Activated CD4-positive, alpha-beta T cell treated with anti-CD3 and anti-CD28 coated beads, Interleukin-2, amount 10 ng/mL, durations not matched to agents 7 days and 5 days (primary cell): ENCODE data around the gene GLB1L. TPM values are rescaled to one million over a fixed set of nuclear protein-coding genes. Genes with fewer than 3 reads are reported as not detected.
"Not testable (repeated sequence)": the region's sequence is repeated elsewhere in the genome, so short reads cannot be mapped to it uniquely, and the experiment has no call there.

Experiments used
- CTCF ChIA-PET: fragments of 350-600 bp; sonication (Branson Sonifier 250); formaldehyde crosslinking; loops from one replicate; lab custom pipeline; 2021; ENCODE audit warnings: antibody characterized with exemption; lab: Charles Lee
- POLR2A ChIA-PET: fragments of 350-600 bp; sonication (Branson Sonifier 250); formaldehyde crosslinking; loops from one replicate; lab custom pipeline; 2021; ENCODE audit warnings: antibody characterized with exemption; lab: Charles Lee
- DNase-seq: peaks from one replicate; pipeline ENCODE4 v3.0.0-alpha.2; 2020
- H3K27ac Mint-ChIP-seq: one replicate; pipeline ENCODE4 v1.8.0; 2021; ENCODE audit warnings: mild to moderate bottlenecking, moderate library complexity, mixed read lengths
- H3K27me3 Mint-ChIP-seq: one replicate; pipeline ENCODE4 v1.8.0; 2021; ENCODE audit warnings: mixed read lengths
- H3K36me3 Mint-ChIP-seq: one replicate; pipeline ENCODE4 v1.8.0; 2021; ENCODE audit warnings: low read depth, mixed read lengths
- H3K4me1 Mint-ChIP-seq: one replicate; pipeline ENCODE4 v1.8.0; 2021; ENCODE audit warnings: mixed read lengths
- H3K4me3 Mint-ChIP-seq: one replicate; pipeline ENCODE4 v1.8.0; 2021; ENCODE audit warnings: mild to moderate bottlenecking, moderate library complexity, mixed read lengths
- H3K9me3 Mint-ChIP-seq: one replicate; pipeline ENCODE4 v1.8.0; 2021; ENCODE audit warnings: mixed read lengths
- total RNA-seq, 2 experiments: library from RNA; stranded (reverse); gene quantifications; one replicate each; pipeline ENCODE4 v1.2.3, GENCODE V29; 2021

GLB1L gene
- total RNA-seq, 2 experiments from 2014 or later: 3.3 to 3.4 TPM

DNA sequence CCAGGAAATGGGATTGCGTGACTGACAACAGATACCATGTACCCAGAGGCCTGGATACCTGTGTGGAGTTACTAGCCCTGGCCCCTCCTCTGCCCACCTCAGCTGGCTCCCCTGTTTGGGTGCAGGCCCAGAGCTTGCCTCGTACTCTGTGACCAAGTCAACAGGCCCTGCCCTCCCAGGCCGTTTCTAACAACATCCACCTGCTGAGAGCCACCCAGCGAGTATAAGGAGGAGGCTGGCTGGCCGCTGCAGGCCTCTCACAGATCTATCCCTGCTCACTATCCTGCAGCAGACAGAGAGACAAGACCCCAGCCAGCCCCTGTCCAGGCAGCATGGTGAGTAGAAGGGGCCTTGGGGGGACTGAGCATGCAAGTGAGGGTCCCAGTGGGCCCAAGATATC lies 21.0 kb upstream of the GLB1L start:
- CTCF ChIA-PET: interaction anchor here (1.9 to 3.1 kb wide), 3 partner anchors 11 to 28 kb away, joined by 7 to 11 read pairs (median 8); no protein-coding TSS in a partner anchor
- Mint-ChIP-seq H3K4me1 (no peaks in the 10 kb centered on the region), H3K4me3 (no peak overlapping the region), H3K27me3 (peaks cover 5% of the 10 kb centered on the region), H3K27ac (no peak overlapping the region), H3K36me3 (no peaks in the 10 kb centered on the region), H3K9me3 (no peaks in the 10 kb centered on the region)
- DNase-seq: no peak
- POLR2A ChIA-PET: no interaction called here

DNA sequence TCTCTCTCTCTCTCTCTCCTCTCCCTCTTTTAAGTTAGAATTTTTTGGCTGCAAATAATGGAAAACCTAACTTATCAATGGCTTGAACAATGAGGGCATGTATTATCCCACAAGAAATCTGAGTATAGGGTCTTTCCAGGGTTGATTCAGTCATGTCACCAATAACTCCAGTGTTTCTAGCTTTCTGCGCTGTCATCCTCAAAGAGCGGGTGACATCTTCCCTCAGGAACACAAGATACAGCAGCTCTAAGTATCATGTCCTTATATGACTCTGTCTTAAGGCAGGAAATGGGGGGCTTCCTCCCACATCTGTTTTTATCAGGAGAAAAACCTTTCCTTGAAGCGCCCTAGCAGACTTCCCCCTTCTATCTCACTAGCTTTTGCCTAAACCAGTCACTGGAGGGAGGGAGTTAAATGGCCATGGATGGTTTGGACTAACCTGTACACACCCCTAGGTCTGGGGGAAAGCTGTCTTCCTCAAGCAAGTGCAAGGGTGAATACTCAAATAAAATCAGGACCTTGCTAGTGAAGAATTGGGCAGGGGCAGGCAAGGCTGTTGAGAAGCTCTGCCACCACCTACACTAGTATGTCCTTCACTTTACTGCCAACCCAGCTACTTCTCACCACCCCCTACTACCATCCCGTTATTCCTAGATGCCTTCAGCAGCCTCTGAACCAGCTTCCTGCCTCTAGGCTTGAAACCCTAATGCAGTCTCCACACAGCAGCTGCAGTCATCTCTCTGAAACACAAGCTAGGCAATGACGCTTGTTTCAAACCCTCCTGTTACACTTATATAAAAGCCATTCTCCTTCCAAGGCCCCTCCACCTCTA lies 16.0 kb upstream of the GLB1L start:
- CTCF ChIA-PET: interaction anchor here (0.7 to 4.4 kb wide), 11 partner anchors 9 to 80 kb away, joined by 3 to 23 read pairs (median 4); partner anchors contain the start of genes DNAJB2, GLB1L and STK16
- H3K36me3 Mint-ChIP-seq: no peaks in the 10 kb centered on the region
- no peak overlapping the region for H3K27ac Mint-ChIP-seq
- no peak for DNase-seq
- no peaks in the 10 kb centered on the region for H3K9me3 Mint-ChIP-seq
- POLR2A ChIA-PET: interaction anchor here (0.7 kb wide), 1 partner anchor 43 kb away, joined by 3 read pairs; the partner anchor contains the start of gene ABCB6
- H3K27me3 Mint-ChIP-seq: peaks cover 17% of the 10 kb centered on the region
- H3K4me1 Mint-ChIP-seq: no peaks in the 10 kb centered on the region
- no peak overlapping the region for H3K4me3 Mint-ChIP-seq

GRCh38 chr2:219258942-219259341 lies 13.7 kb upstream of the GLB1L start:
- peaks cover 17% of the 10 kb centered on the region for H3K27me3 Mint-ChIP-seq
- H3K27ac Mint-ChIP-seq, H3K4me3 Mint-ChIP-seq, H3K9me3 Mint-ChIP-seq, POLR2A ChIA-PET, H3K36me3 Mint-ChIP-seq, DNase-seq: not testable (repeated sequence)
- H3K4me1 Mint-ChIP-seq: peaks cover 13% of the 10 kb centered on the region
- CTCF ChIA-PET: interaction anchor here (0.8 to 2.4 kb wide), 5 partner anchors 10 to 89 kb away, joined by 3 to 9 read pairs (median 5); partner anchors contain the start of genes CNPPD1, DNAJB2 and SLC23A3

GRCh38 chr2:219254590-219255201 lies 9.5 kb upstream of the GLB1L start:
- Mint-ChIP-seq H3K27ac (peak overlapping the region; percentile 91), H3K4me3 (peak overlapping the region; percentile 73), H3K9me3 (no peaks in the 10 kb centered on the region), H3K4me1 (peaks cover 42% of the 10 kb centered on the region), H3K36me3 (peaks cover 32% of the 10 kb centered on the region), H3K27me3 (peaks cover 3% of the 10 kb centered on the region)
- POLR2A ChIA-PET: interaction anchor here (0.8 to 1.1 kb wide), 4 partner anchors 10 to 75 kb away, joined by 3 to 6 read pairs (median 4); partner anchors contain the start of genes DNAJB2, GLB1L and STK16
- DNase-seq: peak; percentile 46
- CTCF ChIA-PET: interaction anchor here (0.7 to 9.7 kb wide), 15 partner anchors 9 to 98 kb away, joined by 3 to 99 read pairs (median 4); partner anchors contain the start of genes ABCB6, ANKZF1, ATG9A and CNPPD1

DNA sequence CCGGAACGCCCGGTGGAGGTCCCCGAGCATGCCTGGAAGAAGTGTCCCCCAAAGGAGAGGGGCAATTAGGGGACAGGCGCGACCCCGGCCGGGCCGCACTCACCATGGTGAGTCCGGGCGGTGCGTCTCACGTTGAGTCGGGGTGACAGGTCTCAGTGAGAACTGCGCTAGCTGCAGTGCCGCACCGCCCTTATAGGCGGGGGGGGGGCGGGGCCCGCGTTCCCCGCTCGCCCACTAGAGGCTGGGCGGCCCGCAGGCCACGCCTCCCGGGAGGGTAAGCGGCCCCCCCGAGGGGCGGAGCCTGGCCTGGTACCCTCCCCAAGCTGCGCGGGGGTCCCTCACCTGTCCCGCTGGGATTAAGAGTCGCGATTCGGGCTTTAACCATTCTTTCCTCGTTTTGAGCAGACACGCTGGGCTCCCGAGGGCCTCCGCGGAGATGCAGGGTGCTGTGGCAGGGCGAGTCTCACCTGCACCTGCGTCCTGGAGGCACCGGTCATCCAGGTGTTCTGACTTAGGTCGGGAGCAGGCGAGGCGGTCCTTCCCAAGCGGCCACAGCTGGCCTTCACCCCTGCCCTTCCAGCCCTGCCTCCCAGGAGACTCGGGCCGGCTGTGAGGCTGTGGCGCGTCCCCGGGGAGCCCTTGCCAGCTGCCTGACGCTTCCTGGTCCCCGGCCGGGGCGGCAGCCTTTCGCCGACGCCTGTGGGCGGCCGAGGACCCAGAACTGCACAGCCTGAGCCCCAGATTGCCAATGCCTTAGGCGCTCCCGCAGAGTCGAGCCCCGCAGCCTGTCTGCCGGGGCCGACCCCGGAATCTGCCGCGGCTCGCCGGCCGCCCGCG lies 8.7 kb upstream of the GLB1L start, which contains the start of gene TUBA4A:
TSS of gene TUBA4A (minus strand) at position 166 of the 837 bp plus-strand sequence. CDS start at position 106, 60 bp downstream.
- peak within 1 kb of the TSS; percentile 93 for H3K27ac Mint-ChIP-seq
- peaks cover 50% of the 10 kb centered on the region for H3K4me1 Mint-ChIP-seq
- no peaks in the 10 kb centered on the region for H3K9me3 Mint-ChIP-seq
- peaks cover 40% of the 10 kb centered on the region for H3K36me3 Mint-ChIP-seq
- POLR2A ChIA-PET: interaction anchor here (0.7 to 1.5 kb wide), 5 partner anchors 9 to 75 kb away, joined by 3 to 6 read pairs (median 5); partner anchors contain the start of genes DNAJB2, GLB1L and STK16
- peak; percentile 91 for DNase-seq
- CTCF ChIA-PET: interaction anchor here (1.0 to 9.7 kb wide), 12 partner anchors 8 to 97 kb away, joined by 3 to 99 read pairs (median 4); partner anchors contain the start of genes ABCB6, CNPPD1, DNAJB2 and GLB1L
- H3K4me3 Mint-ChIP-seq: peak within 1 kb of the TSS; percentile 99
- H3K27me3 Mint-ChIP-seq: no peaks in the 10 kb centered on the region

GRCh38 chr2:219252900-219253752 lies 7.9 kb upstream of the GLB1L start, which contains the start of gene TUBA4B:
TSS of gene TUBA4B (plus strand) at chr2:219253243. CDS start at chr2:219253408, 165 bp downstream.
- ChIA-PET POLR2A (interaction anchor here (1.5 kb wide), 1 partner anchor 40 kb away, joined by 6 read pairs; no protein-coding TSS in a partner anchor), CTCF (interaction anchor here (0.6 to 9.7 kb wide), 5 partner anchors 8 to 244 kb away, joined by 3 to 99 read pairs (median 15); partner anchors contain the start of genes DNAJB2, GLB1L, STK16 and ZFAND2B)
- Mint-ChIP-seq H3K27ac (peak within 1 kb of the TSS; percentile 93), H3K4me3 (peak within 1 kb of the TSS; percentile 99), H3K4me1 (peaks cover 58% of the 10 kb centered on the region), H3K27me3 (no peaks in the 10 kb centered on the region), H3K9me3 (no peaks in the 10 kb centered on the region), H3K36me3 (peaks cover 48% of the 10 kb centered on the region)
- peak; percentile 65 for DNase-seq

GRCh38 chr2:219252570-219252899 lies 7.3 kb upstream of the GLB1L start:
- ChIA-PET CTCF (interaction anchor here (0.6 to 9.7 kb wide), 6 partner anchors 9 to 244 kb away, joined by 3 to 99 read pairs (median 4); partner anchors contain the start of genes DNAJB2 and ZFAND2B), POLR2A (interaction anchor here (1.3 to 1.5 kb wide), 2 partner anchors 23 to 40 kb away, joined by 3 to 6 read pairs; partner anchors contain the start of genes ANKZF1 and ATG9A)
- H3K9me3 Mint-ChIP-seq: no peaks in the 10 kb centered on the region
- peak overlapping the region; percentile 99 for H3K4me3 Mint-ChIP-seq
- peak overlapping the region; percentile 93 for H3K27ac Mint-ChIP-seq
- DNase-seq: no peak
- H3K4me1 Mint-ChIP-seq: peaks cover 64% of the 10 kb centered on the region
- peaks cover 54% of the 10 kb centered on the region for H3K36me3 Mint-ChIP-seq
- no peaks in the 10 kb centered on the region for H3K27me3 Mint-ChIP-seq

DNA sequence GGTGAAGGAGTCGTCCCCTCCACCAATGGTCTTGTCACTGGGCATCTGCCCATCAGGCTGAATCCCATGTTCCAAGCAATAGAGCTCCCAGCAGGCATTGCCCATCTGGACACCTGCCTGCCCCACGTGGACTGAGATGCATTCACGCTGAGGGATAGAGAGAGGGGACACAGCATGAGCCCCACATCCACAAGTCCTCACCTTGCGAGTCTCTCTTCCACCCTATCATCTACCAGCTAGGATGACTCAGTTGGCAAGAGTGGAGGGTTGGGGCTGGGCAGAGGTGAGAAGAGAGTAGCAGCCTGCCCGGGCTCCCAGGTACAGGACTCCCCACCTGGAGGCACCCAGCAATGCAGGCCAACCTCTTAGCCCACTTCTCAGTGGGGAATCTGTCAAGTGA lies 6.8 kb upstream of the GLB1L start:
- CTCF ChIA-PET: interaction anchor here (0.7 to 9.7 kb wide), 7 partner anchors 9 to 78 kb away, joined by 3 to 99 read pairs (median 4); partner anchors contain the start of genes DNAJB2 and ZFAND2B
- H3K27me3 Mint-ChIP-seq: no peaks in the 10 kb centered on the region
- POLR2A ChIA-PET: interaction anchor here (1.3 to 1.5 kb wide), 2 partner anchors 23 to 41 kb away, joined by 3 to 6 read pairs; partner anchors contain the start of genes ANKZF1 and ATG9A
- H3K27ac Mint-ChIP-seq: peak overlapping the region; percentile 93
- no peaks in the 10 kb centered on the region for H3K9me3 Mint-ChIP-seq
- peaks cover 58% of the 10 kb centered on the region for H3K36me3 Mint-ChIP-seq
- H3K4me3 Mint-ChIP-seq: peak overlapping the region; percentile 99
- DNase-seq: no peak
- peaks cover 68% of the 10 kb centered on the region for H3K4me1 Mint-ChIP-seq

GRCh38 chr2:219251656-219252055 lies 6.4 kb upstream of the GLB1L start:
- Mint-ChIP-seq H3K4me1 (peaks cover 73% of the 10 kb centered on the region), H3K27me3 (no peaks in the 10 kb centered on the region), H3K36me3 (peaks cover 62% of the 10 kb centered on the region), H3K27ac (peak overlapping the region; percentile 93), H3K4me3 (peak overlapping the region; percentile 99), H3K9me3 (no peaks in the 10 kb centered on the region)
- DNase-seq: no peak
- ChIA-PET CTCF (interaction anchor here (0.7 to 9.7 kb wide), 8 partner anchors 10 to 78 kb away, joined by 3 to 99 read pairs (median 4); partner anchors contain the start of genes DNAJB2 and ZFAND2B), POLR2A (interaction anchor here (1.3 kb wide), 1 partner anchor 22 kb away, joined by 3 read pairs; the partner anchor contains the start of genes ANKZF1 and ATG9A)

GRCh38 chr2:219250049-219250781 lies 5.0 kb upstream of the GLB1L start:
- ChIA-PET CTCF (interaction anchor here (1.2 to 9.7 kb wide), 4 partner anchors 28 to 48 kb away, joined by 3 to 99 read pairs (median 38); partner anchors contain the start of gene DNAJB2), POLR2A (interaction anchor here (1.0 kb wide), 1 partner anchor 21 kb away, joined by 3 read pairs; the partner anchor contains the start of genes ANKZF1 and ATG9A)
- Mint-ChIP-seq H3K27me3 (no peaks in the 10 kb centered on the region), H3K9me3 (no peaks in the 10 kb centered on the region), H3K27ac (peak overlapping the region; percentile 91), H3K36me3 (peaks cover 66% of the 10 kb centered on the region), H3K4me1 (peaks cover 75% of the 10 kb centered on the region), H3K4me3 (peak overlapping the region; percentile 99)
- DNase-seq: no peak
